Measurements from ENCODE around the gene KCNK16.
A peak's percentile ranks its signal among the peaks of the same experiment; 100 is the strongest.

The KCNK16 gene

DNA sequence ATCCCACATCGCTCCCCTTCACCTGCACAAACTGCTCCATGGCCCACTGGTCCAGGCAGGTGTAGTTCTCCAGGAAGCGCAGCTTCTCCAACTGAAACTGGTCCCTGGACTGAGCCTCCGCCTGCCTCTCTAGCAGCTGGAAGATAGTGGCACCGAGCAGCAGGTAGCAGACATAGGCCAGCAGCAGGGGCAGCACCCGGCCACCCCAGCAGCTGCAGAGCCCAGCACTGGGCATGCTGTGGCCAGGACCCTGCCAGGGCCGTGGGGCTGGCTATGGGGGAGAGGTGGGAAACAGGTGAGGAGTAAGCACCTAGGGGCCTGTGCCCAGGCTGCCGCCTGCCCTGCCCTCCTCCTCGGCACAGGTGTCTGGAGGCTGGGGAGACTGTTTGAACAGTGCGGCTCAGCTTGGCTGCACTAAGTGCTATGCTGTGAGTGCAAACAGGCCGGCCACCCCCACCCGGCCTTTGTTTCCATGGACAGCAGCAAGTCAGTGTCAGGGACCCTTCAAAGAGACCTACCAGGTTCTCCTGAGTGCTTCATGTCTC lies at the start of gene KCNK16:
Gene KCNK16 (minus strand): TSS at position 397 of the 545 bp plus-strand sequence. CDS start 162 bp downstream, at position 235.
- no peak for DNase-seq
- in situ Hi-C loops (cut with MboI; ENCODE audit: low pct_unique_long_range_greater_than_20kb, low sequenced_read_pairs), result loop anchor here (25.0 kb wide), 1 partner anchor 335 kb away; no protein-coding TSS in a partner anchor

DNA sequence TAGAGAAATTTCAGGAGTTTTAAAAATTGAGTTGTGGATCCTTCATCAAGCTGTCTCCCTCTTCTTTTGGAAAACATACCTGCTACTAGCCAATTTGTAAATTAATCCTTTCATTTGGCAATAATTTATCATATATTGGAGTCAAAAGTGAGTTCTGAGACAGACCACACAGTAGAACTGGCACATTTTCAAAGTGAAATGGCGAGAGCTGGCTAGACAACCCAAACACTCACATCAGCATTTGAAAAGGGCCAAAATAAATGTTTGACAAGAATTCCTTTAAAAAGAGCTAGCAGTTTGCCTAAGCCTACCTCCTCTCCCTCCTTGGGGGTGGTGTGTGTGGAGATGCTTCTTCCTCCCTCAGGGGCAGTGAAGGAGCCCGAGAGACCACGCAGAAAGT lies 47.9 kb upstream of the KCNK16 start:
- in situ Hi-C loops (cut with MboI; ENCODE audit: low pct_unique_long_range_greater_than_20kb, low sequenced_read_pairs), result no loop called here
- DNase-seq, result no peak

DNA sequence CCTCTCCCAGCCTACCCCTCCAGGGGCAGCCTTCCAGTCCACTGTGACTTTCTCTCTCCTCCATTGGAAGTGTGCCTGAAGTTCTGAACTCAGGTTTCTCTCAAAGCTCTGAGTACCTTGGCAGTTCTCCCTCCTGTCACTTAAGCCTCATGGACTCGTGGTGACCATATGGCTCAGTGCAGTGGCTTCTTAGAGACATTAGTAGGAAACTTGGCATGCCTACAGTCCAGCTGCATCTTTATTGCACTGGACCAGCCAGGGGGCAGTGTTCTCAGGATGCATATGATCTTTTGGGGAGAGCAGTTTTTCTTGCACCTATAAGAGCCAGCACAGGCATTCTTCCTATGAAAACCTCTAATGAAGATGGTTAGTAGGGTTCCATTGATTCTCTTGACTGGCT lies 47.5 kb upstream of the KCNK16 start:
- DNase-seq, result no peak
- in situ Hi-C loops (cut with MboI; ENCODE audit: low pct_unique_long_range_greater_than_20kb, low sequenced_read_pairs), result no loop called here

DNA sequence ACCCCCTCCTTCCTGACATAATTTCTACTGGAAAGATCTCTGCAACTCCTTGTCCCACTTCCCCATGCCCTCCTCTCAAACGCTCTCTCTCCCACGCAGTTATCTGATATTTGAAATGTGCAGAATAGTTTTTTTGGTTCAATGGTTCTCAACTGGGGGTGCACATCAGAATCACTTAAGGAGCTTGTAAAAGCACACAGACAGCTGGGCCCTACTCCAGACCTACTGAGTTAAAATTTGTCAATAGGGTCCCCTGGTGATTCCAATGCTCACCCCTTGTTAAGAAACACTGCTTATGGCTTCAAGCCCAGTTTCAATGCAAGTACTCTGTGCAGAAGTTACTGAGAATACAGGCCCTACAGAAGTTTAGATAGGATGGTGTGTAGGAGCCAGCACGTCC lies 45.2 kb upstream of the KCNK16 start:
- DNase-seq, result no peak
- in situ Hi-C loops (cut with MboI; ENCODE audit: low pct_unique_long_range_greater_than_20kb, low sequenced_read_pairs), result no loop called here

DNA sequence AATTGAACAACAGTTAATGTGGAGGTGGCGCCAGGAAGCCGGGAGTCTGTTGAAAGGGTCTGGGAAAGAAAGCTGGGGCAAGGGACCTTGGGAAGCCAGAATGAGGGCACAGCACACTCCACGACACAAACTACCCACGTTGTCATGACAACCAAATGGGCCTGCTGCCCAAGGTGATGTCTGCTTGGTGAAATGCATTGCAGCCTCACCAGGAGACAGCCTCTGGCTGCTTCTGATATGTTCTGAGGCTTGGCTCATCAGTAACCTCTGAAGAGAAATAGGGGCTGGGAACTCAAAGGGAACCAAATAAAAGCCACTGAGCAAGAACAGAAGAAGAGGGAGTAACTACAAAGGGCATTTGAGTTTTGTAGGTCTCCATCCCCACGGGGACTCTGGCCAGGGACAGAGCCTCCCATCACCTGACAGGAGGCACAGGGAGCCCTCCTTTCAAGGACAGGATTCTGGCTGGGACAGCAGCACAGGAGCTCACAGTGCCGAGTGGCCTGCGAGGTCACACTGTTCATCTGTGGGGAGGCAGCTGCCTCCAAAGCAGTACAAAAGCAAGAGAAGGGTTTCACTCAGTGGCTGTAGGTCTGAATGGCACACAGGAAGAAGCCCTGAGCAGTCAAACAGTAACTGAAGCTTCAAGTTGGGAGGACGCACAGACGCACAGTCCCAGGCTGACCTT lies 44.6 kb upstream of the KCNK16 start:
- in situ Hi-C loops (cut with MboI; ENCODE audit: low pct_unique_long_range_greater_than_20kb, low sequenced_read_pairs), result no loop called here
- no peak for DNase-seq

DNA sequence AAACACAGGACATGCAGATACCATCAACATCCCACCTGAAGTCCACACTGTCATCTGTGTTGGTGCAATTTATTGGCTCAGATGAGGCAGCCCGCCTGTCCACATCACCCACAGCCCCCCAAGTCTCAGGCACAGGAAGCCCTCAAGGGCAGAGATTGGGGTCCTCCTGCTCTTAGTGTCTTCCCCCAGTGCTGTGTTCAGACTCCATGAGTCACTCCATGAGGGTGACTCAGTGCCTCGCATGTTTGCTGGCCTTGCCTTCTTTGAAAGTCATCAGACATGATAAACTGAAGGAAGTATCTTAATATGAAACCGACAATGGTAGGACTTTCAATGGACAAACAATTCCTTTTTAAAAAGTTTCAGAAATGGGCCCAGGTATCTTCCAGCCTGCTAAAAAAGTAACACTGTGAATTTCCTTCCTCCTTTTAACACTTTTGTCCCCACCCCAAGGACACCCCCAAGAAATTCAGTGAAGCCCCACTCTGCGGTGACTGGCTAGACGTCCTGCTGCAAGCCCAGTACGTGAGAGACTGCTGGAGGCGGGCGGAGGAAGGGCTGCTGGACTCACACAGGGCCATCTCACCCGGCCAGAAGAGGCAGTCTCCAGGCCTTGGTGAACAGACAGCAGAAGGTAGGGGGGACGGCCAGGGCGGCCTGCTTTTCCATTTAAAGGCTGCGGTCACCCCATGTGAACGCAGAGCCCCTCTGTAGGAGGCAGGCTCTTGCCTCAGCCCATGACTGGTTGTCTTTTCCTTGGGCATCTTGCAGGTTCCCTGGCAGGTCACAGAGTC lies 43.0 kb upstream of the KCNK16 start:
- no peak for DNase-seq
- in situ Hi-C loops (cut with MboI; ENCODE audit: low pct_unique_long_range_greater_than_20kb, low sequenced_read_pairs), result no loop called here

DNA sequence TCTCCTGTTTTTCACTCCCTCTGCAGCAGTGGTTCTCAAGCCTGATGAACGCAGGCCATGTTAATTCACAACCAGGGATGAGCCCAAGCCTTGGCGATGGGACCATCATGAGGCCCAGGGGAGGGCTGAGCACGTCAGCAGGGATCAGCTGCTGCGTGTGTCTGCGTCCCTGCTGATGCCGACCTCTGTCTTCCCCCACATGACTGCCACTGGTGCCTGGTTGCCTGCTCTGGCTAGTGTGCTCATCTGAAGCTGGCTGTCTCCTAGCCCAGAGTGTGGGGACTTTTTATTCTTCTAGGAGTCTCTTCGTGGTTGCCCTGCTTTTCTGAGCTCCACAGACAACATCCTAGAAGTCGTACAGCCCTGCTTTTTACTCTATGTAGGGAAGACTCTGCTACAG lies 40.8 kb upstream of the KCNK16 start:
- no peak for DNase-seq
- in situ Hi-C loops (cut with MboI; ENCODE audit: low pct_unique_long_range_greater_than_20kb, low sequenced_read_pairs), result no loop called here

DNA sequence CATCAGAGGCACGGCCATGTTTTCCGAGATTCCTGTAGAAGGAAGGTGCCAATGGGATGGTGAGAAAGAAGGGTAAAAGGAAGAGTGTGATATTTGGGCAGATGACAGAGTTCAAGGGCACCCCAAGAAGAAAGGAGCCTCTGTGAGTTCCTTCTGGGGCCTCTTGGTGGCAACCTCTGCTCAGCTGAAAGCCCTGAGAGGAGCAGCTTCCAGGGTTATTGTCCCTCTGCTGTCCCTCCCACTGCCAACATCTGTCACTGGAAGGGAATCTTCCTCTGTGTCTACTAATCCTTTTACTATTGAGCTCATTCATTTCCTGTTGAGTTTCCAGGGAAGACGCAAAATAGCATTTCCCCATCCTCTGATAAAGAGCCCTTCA lies 40.0 kb upstream of the KCNK16 start:
- in situ Hi-C loops (cut with MboI; ENCODE audit: low pct_unique_long_range_greater_than_20kb, low sequenced_read_pairs), result no loop called here

DNA sequence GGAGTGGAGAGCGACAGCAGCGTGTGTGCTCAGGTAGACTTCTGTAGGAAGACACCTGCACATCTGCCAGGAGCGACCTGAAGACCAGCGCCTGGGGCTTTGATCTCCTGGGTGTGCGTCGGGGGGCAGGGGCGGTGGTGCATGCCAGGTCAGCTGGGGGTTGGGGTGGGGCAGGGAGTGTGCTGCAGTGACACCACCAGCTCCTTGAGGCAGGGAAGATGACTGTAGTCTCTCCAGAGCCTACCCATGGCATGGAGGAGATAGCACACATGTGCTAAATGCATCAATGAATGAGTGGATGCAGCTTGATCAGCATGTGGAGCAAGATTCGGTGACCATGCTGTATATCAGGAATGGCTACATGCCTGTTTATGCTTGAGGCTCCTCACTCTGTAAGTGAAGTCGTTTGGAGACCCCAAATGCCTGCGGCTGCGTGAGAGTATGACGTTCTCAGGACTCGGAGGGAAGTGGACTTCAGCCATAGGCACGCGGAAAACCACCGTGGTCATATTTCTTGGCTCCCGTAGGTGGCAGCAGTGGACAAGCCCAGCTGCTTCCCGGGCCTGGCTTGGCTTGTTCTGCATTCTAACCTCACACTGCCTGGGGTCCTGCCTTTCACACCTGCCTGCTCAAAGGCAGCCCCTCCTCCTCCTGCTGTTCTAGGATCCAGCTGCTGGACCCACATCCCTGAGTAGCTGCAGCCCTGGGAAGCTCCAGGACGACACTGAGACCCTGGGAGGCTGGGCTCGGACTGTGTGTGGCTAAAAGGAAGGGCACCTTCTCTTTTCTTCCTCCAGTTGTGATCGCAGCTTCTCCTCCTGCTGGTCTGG lies 39.4 kb upstream of the KCNK16 start:
- in situ Hi-C loops (cut with MboI; ENCODE audit: low pct_unique_long_range_greater_than_20kb, low sequenced_read_pairs), result no loop called here
- DNase-seq, result peak; percentile 65

More for the DNA sequence above, 40.0 kb upstream of the KCNK16 start:
- DNase-seq, result no peak

DNA sequence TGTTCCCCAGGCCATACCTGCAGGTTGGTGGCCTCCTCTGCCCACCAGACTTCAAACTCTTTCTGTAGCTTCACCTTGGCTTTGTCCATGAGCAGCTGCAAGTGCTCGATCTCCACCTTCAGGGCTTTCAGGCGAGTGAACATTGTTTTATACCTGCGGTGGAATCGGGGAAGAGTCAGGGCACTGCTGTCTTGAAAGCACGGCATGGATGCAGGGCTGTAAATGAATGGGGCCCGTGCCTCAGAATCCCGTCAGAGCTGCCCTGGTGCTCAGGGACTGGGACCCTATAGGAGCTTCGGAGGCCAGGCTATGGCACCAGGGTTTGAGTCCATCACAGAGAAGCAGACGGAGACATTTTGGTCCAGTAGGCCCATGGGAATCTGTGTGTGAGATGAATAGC lies 37.9 kb upstream of the KCNK16 start:
- no peak for DNase-seq
- in situ Hi-C loops (cut with MboI; ENCODE audit: low pct_unique_long_range_greater_than_20kb, low sequenced_read_pairs), result no loop called here

DNA sequence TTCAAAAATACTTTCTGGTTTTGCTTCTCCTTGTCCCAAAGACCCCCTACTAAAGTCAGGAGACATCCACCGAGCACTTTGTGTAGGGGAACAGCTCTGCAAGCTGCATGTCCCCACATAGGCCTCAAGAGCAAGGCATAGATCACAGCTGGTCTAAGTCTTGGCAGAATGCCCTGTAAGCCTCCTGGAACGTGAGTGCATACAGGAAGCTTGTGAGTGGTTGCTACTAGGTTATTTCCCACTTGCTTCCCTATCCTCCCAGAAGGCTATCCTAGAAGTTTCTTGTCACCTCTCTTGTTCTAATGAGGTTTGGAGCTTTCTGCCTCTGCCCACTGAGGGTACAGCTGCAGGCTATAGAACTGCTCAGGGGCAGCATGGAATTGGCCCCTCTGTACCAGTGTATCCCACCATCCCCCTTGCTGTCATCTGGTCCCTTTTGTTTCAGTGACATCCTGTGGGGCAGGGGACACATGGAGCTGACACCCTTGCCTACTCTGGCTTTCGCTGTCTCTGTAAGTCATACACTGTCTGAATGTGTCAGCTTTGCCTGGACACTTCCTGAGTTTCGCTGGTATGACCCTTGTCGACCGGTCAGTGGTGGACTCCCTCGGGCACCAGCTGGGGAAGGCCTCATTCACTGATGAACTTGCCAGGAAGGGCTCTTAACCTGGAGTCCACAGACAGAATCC lies 35.6 kb upstream of the KCNK16 start:
- DNase-seq, result no peak
- in situ Hi-C loops (cut with MboI; ENCODE audit: low pct_unique_long_range_greater_than_20kb, low sequenced_read_pairs), result no loop called here

DNA sequence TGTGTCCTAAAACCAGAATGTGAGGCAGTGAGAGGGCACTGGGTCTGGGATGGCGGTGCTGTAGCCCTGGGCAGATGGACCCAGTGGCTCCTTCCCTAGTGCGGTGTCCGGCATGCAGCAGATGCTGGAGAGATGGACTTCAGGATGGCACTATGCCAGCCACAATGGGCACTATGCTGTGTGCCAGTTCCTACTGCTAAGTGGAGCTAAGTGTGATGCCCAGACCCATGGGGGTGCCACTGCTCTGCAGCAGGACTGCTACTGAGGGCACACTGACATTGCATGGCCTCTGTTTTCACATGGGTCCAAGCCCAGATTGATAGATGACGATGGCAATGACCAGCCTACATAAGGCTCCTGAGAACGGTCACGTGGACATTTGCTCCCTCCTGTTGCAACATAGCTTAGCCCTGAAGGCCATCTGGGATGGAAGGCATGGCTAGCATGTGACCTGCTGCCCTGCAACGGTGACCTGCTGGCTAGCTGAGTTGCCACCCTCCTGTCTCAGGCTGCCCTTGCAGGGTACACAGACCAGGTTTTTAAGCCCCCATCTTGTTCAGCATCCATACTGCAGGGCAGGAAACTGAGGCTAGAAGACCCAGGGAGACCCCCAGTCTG lies 31.3 kb upstream of the KCNK16 start:
- DNase-seq, result no peak
- in situ Hi-C loops (cut with MboI; ENCODE audit: low pct_unique_long_range_greater_than_20kb, low sequenced_read_pairs), result no loop called here

DNA sequence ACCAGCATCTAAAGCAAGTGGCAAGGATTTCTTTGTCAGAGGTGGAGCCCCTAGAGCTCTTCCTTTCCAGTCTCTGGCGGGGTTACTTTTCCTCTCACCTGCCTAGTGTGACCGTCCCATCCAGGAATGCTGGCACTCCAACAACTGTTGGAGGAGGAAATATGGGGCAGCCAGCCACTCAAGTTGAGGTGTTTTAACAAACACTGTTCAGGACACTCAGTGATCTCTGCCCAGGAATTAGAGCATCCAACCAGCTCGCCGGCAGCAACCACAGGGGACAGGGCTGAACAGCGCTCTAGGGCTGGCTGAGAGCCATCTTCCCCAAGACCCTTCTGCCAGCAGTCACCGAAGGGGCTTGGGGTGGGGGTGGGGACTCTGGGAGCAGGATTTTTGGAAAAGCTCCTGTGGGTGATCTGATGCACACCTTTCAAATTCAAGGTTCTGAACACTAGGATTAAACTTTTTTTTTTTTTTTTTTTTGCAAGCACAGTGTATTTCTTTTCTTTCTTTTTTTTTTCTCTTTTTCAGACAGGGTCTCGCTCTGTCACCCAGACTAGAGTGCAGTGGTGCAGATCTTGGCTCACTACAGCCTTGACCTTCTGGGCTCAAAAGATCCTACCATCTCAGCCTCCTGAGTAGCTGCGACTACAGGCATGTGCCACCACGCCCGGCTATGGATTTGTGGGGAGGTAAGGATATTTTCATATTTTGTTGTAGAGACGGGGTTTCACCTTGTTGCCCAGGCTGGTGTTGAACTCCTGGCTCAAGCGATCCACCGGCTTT lies 28.4 kb upstream of the KCNK16 start:
- in situ Hi-C loops (cut with MboI; ENCODE audit: low pct_unique_long_range_greater_than_20kb, low sequenced_read_pairs), result no loop called here
- DNase-seq, result no peak

DNA sequence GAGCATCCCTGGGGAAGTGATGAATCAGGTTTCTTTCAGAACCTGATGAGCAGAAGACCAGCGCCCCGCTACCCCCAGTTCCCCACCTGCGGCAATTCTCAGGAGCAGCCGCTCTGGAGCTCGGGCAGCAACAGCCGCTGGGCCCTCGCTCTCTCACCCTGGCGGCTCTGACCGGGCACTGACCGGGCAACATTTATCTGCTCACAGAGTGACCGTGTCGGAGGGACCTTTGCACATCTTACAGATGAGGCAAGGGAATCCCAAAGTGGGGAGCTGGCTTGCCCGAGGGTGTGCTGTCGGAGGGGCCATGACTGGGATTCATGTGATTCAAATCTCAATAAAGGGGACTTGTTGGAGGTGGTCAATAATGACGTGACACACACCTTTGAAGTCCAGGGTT lies 26.2 kb upstream of the KCNK16 start:
- in situ Hi-C loops (cut with MboI; ENCODE audit: low pct_unique_long_range_greater_than_20kb, low sequenced_read_pairs), result no loop called here
- no peak for DNase-seq

DNA sequence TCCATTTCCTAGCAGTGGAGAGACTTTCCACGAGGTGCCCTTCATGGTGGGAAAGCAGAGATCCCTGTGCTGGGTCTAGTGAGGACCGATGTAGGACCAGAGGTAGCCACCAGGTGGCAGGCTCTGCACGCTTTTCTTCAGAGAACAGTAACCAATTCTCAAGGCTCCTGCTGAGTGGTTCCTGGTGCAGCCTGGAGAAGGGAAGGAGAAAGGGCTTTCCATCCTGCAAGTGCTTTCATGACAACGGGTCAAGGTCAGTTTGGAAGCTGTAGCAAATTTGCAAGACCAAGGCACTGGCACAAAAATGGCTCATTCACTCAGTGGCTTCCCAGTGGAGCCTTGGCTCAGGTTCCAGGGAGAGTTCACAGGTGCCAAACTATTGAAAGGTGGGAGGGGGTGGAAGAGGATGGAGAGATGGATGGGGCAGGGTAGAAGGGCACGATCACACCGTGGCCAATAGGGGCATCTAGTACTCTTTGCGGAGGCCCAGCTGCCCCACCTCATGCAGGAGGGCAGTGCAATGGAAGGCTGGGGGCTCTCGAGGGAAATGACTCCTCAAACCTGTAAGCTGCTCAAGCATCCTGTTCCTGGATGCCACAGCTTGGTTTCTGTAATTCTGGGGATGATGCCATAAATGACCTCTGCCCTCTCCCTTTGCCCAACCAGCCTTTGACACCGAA lies 25.5 kb upstream of the KCNK16 start:
- DNase-seq, result peak; percentile 61
- in situ Hi-C loops (cut with MboI; ENCODE audit: low pct_unique_long_range_greater_than_20kb, low sequenced_read_pairs), result no loop called here

DNA sequence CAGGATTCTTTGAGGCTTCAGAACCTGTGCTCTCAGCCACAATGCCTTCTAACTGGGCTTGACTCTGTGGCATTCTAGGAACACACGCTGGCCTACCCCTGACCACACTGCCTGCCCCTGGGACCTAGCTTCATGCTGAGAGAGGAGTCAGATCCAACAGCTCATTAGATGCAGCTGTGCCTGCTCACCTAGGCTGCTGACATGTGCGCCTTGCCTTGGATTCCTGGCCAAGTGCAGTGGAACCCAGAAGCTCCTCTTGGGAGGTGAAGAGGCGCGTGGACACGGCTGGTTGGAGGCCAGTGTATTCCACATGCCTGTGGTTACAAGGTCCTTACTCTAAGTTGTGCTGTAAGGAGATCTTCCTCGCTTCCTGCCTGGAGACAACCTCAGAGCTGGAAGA lies 24.7 kb upstream of the KCNK16 start:
- DNase-seq, result no peak
- in situ Hi-C loops (cut with MboI; ENCODE audit: low pct_unique_long_range_greater_than_20kb, low sequenced_read_pairs), result no loop called here

DNA sequence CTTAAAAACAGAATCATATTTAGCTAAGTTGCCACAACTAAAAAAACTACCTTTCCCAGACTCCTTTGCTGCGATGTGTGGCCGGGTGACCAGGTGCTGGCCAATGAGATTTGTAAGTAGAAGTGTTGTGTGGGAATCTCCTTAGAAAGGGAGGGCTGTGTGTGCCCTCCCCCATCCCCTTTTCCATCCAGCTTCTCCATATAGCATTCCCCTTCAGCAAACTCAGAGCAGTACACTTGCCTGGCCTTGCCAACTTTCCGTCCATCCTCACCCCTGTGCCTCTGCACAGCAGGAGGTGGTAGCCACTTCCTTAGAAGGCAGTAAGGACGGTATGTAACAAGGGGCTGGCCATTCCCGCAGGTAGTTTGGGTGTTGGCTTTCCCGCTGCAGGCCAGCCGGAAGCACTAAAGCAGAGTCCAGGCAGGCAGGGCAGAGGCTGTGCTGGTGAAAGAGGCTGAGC lies 22.3 kb upstream of the KCNK16 start:
- in situ Hi-C loops (cut with MboI; ENCODE audit: low pct_unique_long_range_greater_than_20kb, low sequenced_read_pairs), result no loop called here
- no peak for DNase-seq

Data from KBM-7 (cell line).